ENCODE data around the gene EBF4.

DNA sequence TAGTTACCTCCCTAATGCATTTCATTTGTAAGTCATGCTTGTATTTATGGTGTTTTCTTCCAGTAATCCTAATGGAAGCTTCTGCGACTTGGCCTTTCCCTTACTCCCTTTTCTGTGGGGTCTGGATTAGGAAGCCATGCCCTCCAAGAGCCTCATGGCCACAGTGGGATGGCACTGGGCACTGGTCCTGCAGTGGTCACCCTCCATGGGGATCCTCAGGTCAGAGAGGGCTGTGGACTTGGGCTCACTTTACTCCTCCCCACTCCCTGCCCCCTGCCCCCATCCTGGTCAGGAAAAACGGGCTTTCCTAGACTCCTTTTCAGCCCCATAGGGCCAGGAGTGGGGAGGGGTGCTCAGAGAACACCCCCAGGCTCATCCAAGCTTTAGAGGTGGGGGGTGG is 49.9 kb downstream of the EBF4 start:
- TF ChIP-seq, protein P1, sequence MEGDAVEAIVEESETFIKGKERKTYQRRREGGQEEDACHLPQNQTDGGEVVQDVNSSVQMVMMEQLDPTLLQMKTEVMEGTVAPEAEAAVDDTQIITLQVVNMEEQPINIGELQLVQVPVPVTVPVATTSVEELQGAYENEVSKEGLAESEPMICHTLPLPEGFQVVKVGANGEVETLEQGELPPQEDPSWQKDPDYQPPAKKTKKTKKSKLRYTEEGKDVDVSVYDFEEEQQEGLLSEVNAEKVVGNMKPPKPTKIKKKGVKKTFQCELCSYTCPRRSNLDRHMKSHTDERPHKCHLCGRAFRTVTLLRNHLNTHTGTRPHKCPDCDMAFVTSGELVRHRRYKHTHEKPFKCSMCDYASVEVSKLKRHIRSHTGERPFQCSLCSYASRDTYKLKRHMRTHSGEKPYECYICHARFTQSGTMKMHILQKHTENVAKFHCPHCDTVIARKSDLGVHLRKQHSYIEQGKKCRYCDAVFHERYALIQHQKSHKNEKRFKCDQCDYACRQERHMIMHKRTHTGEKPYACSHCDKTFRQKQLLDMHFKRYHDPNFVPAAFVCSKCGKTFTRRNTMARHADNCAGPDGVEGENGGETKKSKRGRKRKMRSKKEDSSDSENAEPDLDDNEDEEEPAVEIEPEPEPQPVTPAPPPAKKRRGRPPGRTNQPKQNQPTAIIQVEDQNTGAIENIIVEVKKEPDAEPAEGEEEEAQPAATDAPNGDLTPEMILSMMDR (IDR thresholded peaks at IDR 0.05): no peak
- TF ChIP-seq ZFX (IDR thresholded peaks at IDR 0.05; ENCODE audit: borderline replicate concordance): no peak
